MCF 10A (cell line): ENCODE results near the gene COTL1. TPM values are rescaled to one million over a fixed set of nuclear protein-coding genes. Genes with fewer than 3 reads are reported as not detected.

Experiments
- BruUV-seq: library from RNA; stranded (reverse); fragments of 400-500 nt; replicated peaks from 2 replicates; lab custom pipeline; 2021; lab: Mats Ljungman, UMichigan
- CTCF ChIA-PET: fragments of 300-600 bp; sonication (Branson Sonifier 250); formaldehyde crosslinking; extraction: SDS; loops from one replicate; lab custom pipeline; 2021; ENCODE audit warnings: antibody characterized with exemption, inconsistent platforms; lab: Yijun Ruan, JAX
- POLR2A ChIA-PET: fragments of 300-600, 350-650 bp; sonication (Branson Sonifier 250); formaldehyde crosslinking; extraction: SDS; loops from one replicate; lab custom pipeline; 2020; ENCODE audit warnings: antibody characterized with exemption, inconsistent platforms; lab: Yijun Ruan, JAX
- DNase-seq: peaks from one replicate; pipeline ENCODE4 v3.0.0-alpha.2; 2018; ENCODE audit not compliant: unreplicated experiment
- H3K27ac Mint-ChIP-seq: one replicate; pipeline ENCODE4 v1.8.0; 2022; ENCODE audit warnings: mild to moderate bottlenecking, low read depth, mixed read lengths; ENCODE audit not compliant: unreplicated experiment
- H3K27me3 Mint-ChIP-seq: one replicate; pipeline ENCODE4 v1.8.0; 2022; ENCODE audit warnings: mixed read lengths; ENCODE audit not compliant: insufficient read depth, unreplicated experiment
- H3K36me3 Mint-ChIP-seq: one replicate; pipeline ENCODE4 v1.8.0; 2022; ENCODE audit warnings: mild to moderate bottlenecking, moderate library complexity, mixed read lengths; ENCODE audit not compliant: insufficient read depth, unreplicated experiment
- H3K4me1 Mint-ChIP-seq: one replicate; pipeline ENCODE4 v1.8.0; 2022; ENCODE audit warnings: mixed read lengths; ENCODE audit not compliant: insufficient read depth, unreplicated experiment
- H3K4me3 Mint-ChIP-seq: one replicate; pipeline ENCODE4 v1.8.0; 2022; ENCODE audit warnings: mild to moderate bottlenecking, moderate library complexity, mixed read lengths; ENCODE audit not compliant: unreplicated experiment
- H3K9me3 Mint-ChIP-seq: one replicate; pipeline ENCODE4 v1.8.0; 2022; ENCODE audit warnings: mixed read lengths; ENCODE audit not compliant: unreplicated experiment
- CTCF ChIP-seq: fragments of 200-600 bp; IDR thresholded peaks from one replicate; pipeline ENCODE4 v1.8.0; 2022; ENCODE audit warnings: antibody characterized with exemption, mild to moderate bottlenecking; ENCODE audit not compliant: unreplicated experiment
- intact Hi-C: fragments of 100-400 bp; cut with micrococcal nuclease; formaldehyde crosslinking; loops from 2 replicates; pipeline ENCODE4 v1.14.1; 2022
- total RNA-seq: library from RNA; stranded (reverse); gene quantifications from 2 replicates; pipeline ENCODE4 v1.2.3, GENCODE V29; 2022

COTL1 gene
- total RNA-seq, 1 experiment from 2014 or later: 269 TPM

DNA sequence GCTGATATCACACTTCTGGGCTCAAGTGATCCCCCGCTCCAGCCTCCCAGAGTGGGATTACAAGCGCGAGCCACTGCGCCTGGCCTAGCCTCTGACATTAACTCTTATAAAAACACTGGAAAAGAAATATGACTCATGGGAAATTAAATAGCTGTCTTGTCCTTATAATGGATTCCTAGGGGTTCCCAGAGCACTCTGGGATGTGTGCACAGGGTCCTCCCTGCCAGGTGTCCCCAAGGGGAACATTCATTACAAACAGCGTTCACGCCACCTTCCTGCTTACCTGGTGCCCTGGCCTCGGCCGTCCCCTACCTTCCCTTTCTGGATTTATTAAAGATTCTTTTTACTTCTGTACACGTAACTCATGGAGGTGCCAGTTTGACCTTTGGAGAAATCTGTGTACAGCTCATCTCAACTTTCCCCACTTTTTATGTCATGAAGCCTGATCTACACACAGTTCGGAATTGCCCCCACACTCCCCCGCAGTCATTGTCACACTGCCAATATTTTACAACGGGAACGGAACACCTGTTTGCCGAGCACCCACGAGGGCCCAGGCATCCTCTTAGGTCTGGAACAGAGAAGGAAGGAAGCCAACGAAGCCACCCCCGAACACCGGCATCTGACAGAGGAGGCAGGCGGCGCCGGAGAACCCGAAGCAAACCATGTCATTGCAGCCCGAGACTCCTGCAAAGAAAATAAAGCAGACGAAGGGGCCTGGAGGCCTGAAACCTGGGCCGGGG, 73.7 kb downstream of the COTL1 start:
- ChIA-PET POLR2A (interaction anchor here (0.6 kb wide), 1 partner anchor 9 kb away, joined by 4 read pairs; no protein-coding TSS in a partner anchor), CTCF (interaction anchor here (0.6 to 1.7 kb wide), 3 partner anchors 16 to 98 kb away, joined by 3 to 11 read pairs (median 3); no protein-coding TSS in a partner anchor)
- Mint-ChIP-seq H3K27me3 (no peaks in the 10 kb centered on the region), H3K4me1 (no peaks in the 10 kb centered on the region), H3K4me3 (no peak overlapping the region), H3K9me3 (no peaks in the 10 kb centered on the region), H3K27ac (no peak overlapping the region), H3K36me3 (no peaks in the 10 kb centered on the region)
- intact Hi-C loops: no loop called here
- DNase-seq: no peak
- BruUV-seq: no TSS peak
- no peak for TF ChIP-seq CTCF

DNA sequence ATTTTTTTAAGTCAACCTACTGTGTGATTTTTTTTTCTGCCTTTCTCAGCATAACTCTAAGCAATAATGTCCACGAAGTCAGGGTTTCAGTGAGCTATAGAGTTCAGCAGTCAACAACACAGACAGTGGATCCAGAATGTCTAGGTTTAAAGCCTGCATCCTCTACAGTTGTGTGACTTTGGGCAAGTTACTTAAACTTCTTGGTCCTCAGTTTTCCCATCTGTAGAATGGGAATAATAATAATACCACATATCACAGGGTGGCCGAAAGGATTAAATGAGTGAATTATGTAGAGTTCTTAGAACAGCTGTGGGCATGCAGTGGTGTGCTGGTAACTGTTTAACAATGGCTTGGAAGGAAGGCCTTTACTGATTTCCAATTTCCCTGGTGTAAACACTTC, 74.6 kb downstream of the COTL1 start:
- CTCF ChIA-PET: interaction anchor here (1.7 kb wide), 1 partner anchor 37 kb away, joined by 11 read pairs; no protein-coding TSS in a partner anchor
- H3K9me3 Mint-ChIP-seq: no peaks in the 10 kb centered on the region
- no peaks in the 10 kb centered on the region for H3K36me3 Mint-ChIP-seq
- DNase-seq: no peak
- no peak overlapping the region for H3K27ac Mint-ChIP-seq
- POLR2A ChIA-PET: no interaction called here
- TF ChIP-seq CTCF: no peak
- H3K27me3 Mint-ChIP-seq: no peaks in the 10 kb centered on the region
- intact Hi-C loops: no loop called here
- no peak overlapping the region for H3K4me3 Mint-ChIP-seq
- no TSS peak for BruUV-seq
- no peaks in the 10 kb centered on the region for H3K4me1 Mint-ChIP-seq

GRCh38 chr16:84541999-84542817, 75.7 kb downstream of the COTL1 start:
- H3K9me3 Mint-ChIP-seq: no peaks in the 10 kb centered on the region
- ChIA-PET CTCF (interaction anchor here (0.6 to 0.7 kb wide), 3 partner anchors 10 to 81 kb away, joined by 3 to 4 read pairs (median 3); no protein-coding TSS in a partner anchor), POLR2A (interaction anchor here (0.7 kb wide), 1 partner anchor 28 kb away, joined by 3 read pairs; no protein-coding TSS in a partner anchor)
- peak; percentile 22 for DNase-seq
- H3K27ac Mint-ChIP-seq: no peak overlapping the region
- BruUV-seq: no TSS peak
- H3K27me3 Mint-ChIP-seq: no peaks in the 10 kb centered on the region
- H3K4me3 Mint-ChIP-seq: no peak overlapping the region
- intact Hi-C loops: no loop called here
- no peak for TF ChIP-seq CTCF
- H3K4me1 Mint-ChIP-seq: no peaks in the 10 kb centered on the region
- H3K36me3 Mint-ChIP-seq: no peaks in the 10 kb centered on the region

- Mint-ChIP-seq H3K27ac (no peak overlapping the region), H3K36me3 (no peaks in the 10 kb centered on the region), H3K4me1 (no peaks in the 10 kb centered on the region), H3K27me3 (no peaks in the 10 kb centered on the region), H3K9me3 (no peaks in the 10 kb centered on the region), H3K4me3 (no peak overlapping the region)
- POLR2A ChIA-PET: no interaction called here
- intact Hi-C loops: no loop called here
- CTCF ChIA-PET: interaction anchor here (0.6 to 1.4 kb wide), 3 partner anchors 30 to 625 kb away, joined by 3 to 4 read pairs (median 3); no protein-coding TSS in a partner anchor
- no TSS peak for BruUV-seq
- DNase-seq: no peak
- TF ChIP-seq CTCF: no peak
Observed at GRCh38 chr16:84540194-84540593, 77.7 kb downstream of the COTL1 start.
